DMS153 treated with DMSO at 0.1 percent for 48 hours (cell line): ENCODE data around the gene UBN2.
A peak's percentile ranks its signal among the peaks of the same experiment; 100 is the strongest.
"Not testable (repeated sequence)": the region's sequence is repeated elsewhere in the genome, so short reads cannot be mapped to it uniquely, and the experiment has no call there.

Experiments used
- DNase-seq: peaks from one replicate; lab custom pipeline; 2025; ENCODE audit not compliant: unreplicated experiment; lab: John Stamatoyannopoulos, UW

Gene UBN2

DNA sequence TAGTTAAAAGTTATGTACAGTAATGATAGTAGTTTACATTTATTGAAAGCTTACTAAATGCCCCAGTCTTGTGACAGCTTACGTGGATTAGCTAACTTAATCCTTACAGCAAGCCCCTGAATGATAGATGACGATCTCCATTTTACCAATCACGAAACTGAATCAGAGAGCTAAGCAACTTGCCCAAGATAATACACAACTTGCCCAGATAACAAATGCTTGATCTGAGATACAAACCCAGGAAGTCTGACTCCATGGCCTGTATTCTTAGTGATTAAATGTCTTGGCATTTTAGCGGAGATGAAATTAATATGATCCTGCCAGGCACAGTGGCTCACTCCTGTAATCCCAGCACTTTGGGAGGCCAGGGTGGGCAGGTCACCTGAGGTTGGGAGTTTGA lies 63.2 kb downstream of the UBN2 start:
- no peak for DNase-seq

GRCh38 chr7:139294951-139295575 lies 64.0 kb downstream of the UBN2 start:
- DNase-seq: no peak

GRCh38 chr7:139297795-139298194 lies 66.8 kb downstream of the UBN2 start:
- DNase-seq: no peak

DNA sequence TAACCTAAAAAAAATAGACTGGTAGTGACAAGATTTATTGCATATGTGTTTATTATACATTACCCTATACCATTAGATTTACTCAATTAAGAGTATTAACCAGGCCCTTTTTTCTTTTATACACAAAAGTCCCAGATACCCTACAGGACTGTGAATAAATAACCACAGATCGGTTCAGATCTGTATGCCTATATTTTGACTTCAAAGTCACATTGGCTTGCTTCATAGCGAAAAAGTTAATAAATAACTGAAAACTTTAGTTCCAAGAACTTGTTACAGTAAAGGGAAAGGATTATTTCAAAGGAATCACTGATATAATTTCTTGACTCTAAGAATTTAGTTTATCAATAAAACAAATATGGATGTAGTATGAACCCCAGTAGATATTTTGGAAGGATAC lies 68.3 kb downstream of the UBN2 start:
- DNase-seq: no peak

DNA sequence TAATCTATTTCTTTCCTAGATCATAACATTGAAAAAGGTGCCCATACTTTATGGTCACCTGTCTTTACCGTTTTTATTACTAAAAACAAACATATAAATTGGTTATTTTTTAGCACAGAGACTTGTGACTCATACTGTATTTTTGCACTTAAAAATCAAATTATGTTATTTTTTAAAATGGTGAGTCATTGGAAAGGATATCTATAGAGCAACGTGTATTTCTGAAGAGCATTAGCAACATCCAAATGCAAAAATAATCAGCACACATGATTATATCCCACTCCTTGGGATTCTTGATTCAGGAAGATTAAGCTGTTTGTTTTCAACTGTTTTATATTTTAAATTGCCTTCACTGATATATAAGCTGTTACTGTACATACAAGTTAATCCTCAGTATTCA lies 69.4 kb downstream of the UBN2 start:
- DNase-seq: no peak

GRCh38 chr7:139304517-139304916 lies 73.5 kb downstream of the UBN2 start:
- no peak for DNase-seq

DNA sequence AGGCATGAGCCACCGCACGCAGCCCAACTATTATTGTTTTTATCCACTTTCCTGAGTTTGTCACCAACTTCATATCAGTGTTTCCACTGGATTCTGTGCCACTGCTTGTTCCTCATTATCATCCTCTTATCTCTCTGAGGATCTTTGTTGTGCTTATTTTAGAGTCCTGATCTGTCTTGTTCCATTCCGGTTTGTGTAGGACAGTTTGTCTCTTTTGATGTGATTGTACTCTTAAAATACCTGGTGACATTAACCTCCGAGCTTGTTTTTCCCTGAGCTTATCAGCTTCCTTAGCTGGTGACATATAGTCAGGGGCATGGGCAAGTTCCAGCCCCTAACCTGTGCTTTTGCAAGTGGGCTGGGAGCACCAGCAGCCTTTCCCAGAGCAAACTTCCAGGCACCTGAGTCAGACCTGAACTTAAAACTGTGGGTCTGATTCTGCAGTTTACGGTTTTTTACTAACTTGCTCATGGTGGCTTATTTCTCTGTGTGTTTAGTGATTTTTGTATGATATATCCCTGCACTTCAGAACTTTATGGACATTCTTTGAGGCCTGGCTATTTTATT lies 87.0 kb downstream of the UBN2 start:
- DNase-seq: no peak

- DNase-seq: no peak
These were observed 90.2 kb downstream of the UBN2 start for GRCh38 chr7:139321071-139321745.

GRCh38 chr7:139324709-139325108 lies 93.7 kb downstream of the UBN2 start:
- DNase-seq: not testable (repeated sequence)

DNA sequence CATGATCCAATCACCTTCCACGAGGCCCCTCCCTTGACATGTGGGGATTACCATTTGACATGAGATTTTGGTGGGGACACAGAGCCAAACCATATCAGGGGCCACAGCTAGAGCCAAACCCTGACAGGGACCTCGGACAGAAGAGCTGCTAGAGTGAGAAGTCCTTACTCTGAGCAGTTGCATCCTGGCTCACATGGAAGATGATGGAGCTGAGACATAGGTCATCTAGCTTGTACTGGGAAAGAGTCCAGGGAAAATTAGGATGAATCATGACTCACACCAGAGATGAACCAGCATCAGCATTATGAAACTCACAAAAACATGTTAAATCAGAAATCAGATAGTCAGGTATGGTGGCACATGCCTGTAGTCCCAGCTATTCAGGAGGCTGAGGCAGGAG lies 97.3 kb downstream of the UBN2 start:
- DNase-seq: no peak

GRCh38 chr7:139329119-139329518 lies 98.1 kb downstream of the UBN2 start:
- no peak for DNase-seq

- DNase-seq: no peak
These were observed 99.4 kb downstream of the UBN2 start for GRCh38 chr7:139330333-139331030.

DNA sequence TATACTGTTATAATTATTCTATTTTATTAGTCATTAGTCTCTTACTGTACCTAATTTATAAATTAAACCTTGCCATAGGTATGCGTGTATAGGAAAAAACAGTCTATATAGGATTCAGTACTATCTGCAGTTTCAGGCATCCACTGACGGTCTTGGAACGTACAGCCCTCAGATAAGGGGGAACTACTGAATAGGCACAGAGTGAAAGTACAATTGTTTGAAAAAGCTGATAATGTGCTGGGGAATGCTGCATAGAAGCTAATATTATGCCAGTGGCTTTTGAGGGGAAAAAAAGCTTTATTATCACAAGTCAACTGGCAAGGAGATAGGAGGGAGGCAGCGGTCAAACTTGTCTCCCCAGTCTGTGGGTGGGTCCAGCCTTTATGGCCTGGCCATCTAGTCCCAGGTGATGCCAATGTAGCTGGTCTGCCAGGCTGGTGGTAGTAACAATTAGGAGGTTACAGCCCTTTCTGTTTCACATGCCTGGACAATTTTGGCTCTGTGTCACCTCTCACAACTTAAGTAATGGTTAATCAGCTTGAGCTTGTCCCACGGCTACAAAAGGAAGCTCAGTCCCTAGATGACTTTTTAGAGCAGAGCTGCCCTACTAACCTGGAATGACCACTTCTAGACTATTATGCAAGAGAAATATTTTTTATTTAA lies 101.8 kb downstream of the UBN2 start:
- no peak for DNase-seq

DNA sequence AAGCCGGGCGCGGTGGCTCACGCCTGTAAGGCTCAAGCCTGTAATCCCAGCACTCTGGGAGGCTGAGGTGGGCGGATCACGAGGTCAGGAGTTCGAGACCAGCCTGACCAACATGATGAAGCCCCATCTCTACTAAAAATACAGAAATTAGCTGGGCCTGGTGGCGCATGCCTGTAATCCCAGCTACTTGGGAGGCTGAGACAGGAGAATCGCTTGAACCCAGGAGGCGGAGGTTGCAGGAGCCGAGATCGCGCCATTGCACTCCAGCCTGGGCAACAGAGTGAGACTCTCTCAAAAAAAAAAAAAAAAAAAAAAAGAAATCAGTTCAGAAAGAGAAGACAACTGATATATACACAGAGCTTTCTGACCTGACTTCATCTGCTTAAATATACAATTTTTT lies 102.4 kb downstream of the UBN2 start:
- DNase-seq: not testable (repeated sequence)

DNA sequence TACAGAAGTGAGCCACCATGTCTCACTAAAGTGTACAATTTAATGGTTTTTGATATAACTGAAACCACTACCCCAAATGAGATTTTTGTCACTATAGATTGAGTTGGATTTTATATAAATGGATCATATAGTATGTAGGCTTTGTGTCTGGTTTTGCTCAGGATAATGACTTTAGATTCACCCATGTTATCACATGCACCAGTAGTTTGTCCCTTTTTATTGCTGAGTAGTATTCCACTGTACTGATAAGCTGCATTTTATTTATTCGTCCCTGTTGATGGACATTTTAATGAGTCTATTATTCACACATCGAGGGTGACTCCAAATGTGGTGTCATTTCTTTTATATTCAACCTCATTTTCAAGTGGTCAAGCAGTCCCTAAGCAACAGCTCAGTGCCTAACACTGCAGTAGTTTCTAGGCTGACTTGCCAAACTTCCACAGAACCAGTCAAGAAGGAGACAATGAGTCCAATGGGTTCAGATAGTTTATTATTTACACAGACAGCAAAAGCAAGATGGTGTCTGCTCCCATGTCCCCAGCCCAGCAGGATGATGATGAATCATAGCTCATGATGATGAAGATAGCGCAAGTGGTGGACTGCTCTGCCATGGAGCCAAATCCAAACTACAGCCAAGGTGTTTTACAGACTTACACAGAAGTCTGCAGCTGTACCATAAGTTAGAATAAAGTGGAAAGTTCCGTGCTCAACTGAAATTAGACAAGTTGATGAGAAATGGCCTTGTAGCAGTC lies 103.5 kb downstream of the UBN2 start:
- DNase-seq: no peak

DNA sequence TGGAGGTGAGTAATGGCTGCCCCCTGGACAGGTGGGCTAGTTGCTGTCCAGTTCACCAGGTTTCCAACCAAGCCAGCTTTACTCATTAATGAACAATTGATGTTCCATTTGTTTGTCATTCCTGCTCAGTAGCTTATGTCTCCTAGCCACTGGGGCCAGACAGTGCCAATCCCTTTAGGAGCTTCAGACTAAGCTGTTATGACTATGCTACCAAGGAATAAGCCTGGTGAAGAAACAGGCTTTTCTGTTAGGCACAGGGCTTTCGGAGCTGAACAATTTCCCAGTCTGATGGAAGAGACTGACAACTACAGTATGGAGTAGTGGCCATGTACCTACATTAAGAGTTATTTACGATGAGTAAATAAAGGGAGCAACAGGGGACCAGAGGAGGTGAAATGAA lies 108.0 kb downstream of the UBN2 start:
- no peak for DNase-seq

- DNase-seq: no peak
These were observed 108.6 kb downstream of the UBN2 start for GRCh38 chr7:139339698-139340036.

GRCh38 chr7:139340037-139340807 lies 109.2 kb downstream of the UBN2 start:
- DNase-seq: peak; percentile 97

DNA sequence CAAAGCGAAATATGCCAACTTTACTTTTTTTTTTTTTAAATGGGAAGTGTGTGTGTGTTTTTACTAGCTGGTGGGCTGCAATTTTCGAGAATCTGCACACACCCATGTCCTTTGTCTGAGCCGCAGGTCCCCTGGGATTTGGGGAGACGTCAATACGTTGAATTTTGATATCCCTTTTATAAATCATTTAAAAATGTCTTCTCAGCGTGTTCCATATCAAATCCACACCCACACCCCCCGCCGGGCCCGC lies 109.7 kb downstream of the UBN2 start:
- DNase-seq: no peak

GRCh38 chr7:139341058-139341775 lies 110.2 kb downstream of the UBN2 start, which contains the start of gene FMC1:
Gene FMC1 (plus strand): TSS chr7:139341337. CDS start chr7:139341385, 48 bp downstream.
- DNase-seq: peak; percentile 79
